HEK293 (cell line): ENCODE data around the gene SS18.
A peak's percentile ranks its signal among the peaks of the same experiment; 100 is the strongest.

Experiments
- CTCF ChIA-PET: fragments of 350-600 bp; formaldehyde crosslinking; extraction: SDS; loops from one replicate; lab custom pipeline; 2021; ENCODE audit warnings: antibody characterized with exemption; lab: Yijun Ruan, JAX
- POLR2A ChIA-PET: fragments of 300-600 bp; formaldehyde crosslinking; extraction: SDS; loops from one replicate; lab custom pipeline; 2020; ENCODE audit warnings: antibody characterized with exemption, inconsistent platforms; lab: Yijun Ruan, JAX
- H3K27ac ChIP-seq: fragments of 200-500 bp; sonication (Bioruptor generic); 2 replicates; pipeline ENCODE4 v1.5.1; 2014; ENCODE audit warnings: low read depth, low read length, control low read depth, inconsistent platforms; ENCODE audit errors: extremely low read depth
- H3K36me3 ChIP-seq, 2 experiments: fragments of 200-500 bp in 1 of 2; sonication (Bioruptor generic) in 1 of 2; 1 replicate in 1 of 2; 2 replicates in 1 of 2; pipeline ENCODE4 v1.5.1; 2014 to 2017; ENCODE audit warnings: inconsistent platforms in 2 of 2, low read length in 2 of 2; ENCODE audit not compliant: control insufficient read depth in 2 of 2, insufficient read depth in 1 of 2
- H3K4me1 ChIP-seq: fragments of 200-500 bp; sonication (Bioruptor generic); 2 replicates; pipeline ENCODE4 v1.5.1; 2014; ENCODE audit warnings: mild to moderate bottlenecking, low read length, inconsistent platforms; ENCODE audit not compliant: control insufficient read depth, insufficient read depth
- H3K4me3 ChIP-seq: 2 replicates; pipeline ENCODE4 v1.5.1; 2011; ENCODE audit warnings: low read depth, mild to moderate bottlenecking, control low read depth, low read length, moderate library complexity
- H3K9me3 ChIP-seq: fragments of 200-500 bp; sonication (Bioruptor generic); 2 replicates; pipeline ENCODE4 v1.5.1; 2014; ENCODE audit warnings: low read depth, low read length, inconsistent platforms; ENCODE audit not compliant: control insufficient read depth, insufficient read depth
- EGR2 ChIP-seq: fragments of 450-650 bp; formaldehyde crosslinking; IDR thresholded peaks from 2 replicates; pipeline ENCODE4 v1.5.1; 2016; ENCODE audit warnings: low read depth, missing biosample characterization, missing genetic modification characterization
- IKZF3 ChIP-seq: fragments of 450-650 bp; IDR thresholded peaks from 2 replicates; pipeline ENCODE4 v1.5.0; 2018; ENCODE audit warnings: missing biosample characterization, mild to moderate bottlenecking, missing genetic modification characterization, moderate library complexity
- INSM2 ChIP-seq: fragments of 450-650 bp; formaldehyde crosslinking; IDR thresholded peaks from 2 replicates; pipeline ENCODE4 v1.5.1; 2016; ENCODE audit warnings: missing biosample characterization, missing genetic modification characterization
- KLF8 ChIP-seq: fragments of 450-650 bp; formaldehyde crosslinking; IDR thresholded peaks from 2 replicates; pipeline ENCODE4 v1.5.1; 2016; ENCODE audit warnings: missing biosample characterization, missing genetic modification characterization
- MYNN ChIP-seq: fragments of 450-650 bp; formaldehyde crosslinking; IDR thresholded peaks from 2 replicates; pipeline ENCODE4 v1.5.1; 2016; ENCODE audit warnings: missing biosample characterization, missing genetic modification characterization, borderline replicate concordance
- MZF1 ChIP-seq: fragments of 450-650 bp; formaldehyde crosslinking; IDR thresholded peaks from 2 replicates; pipeline ENCODE4 v1.5.1; 2017; ENCODE audit warnings: missing biosample characterization, missing genetic modification characterization, borderline replicate concordance
- RBAK ChIP-seq: fragments of 450-650 bp; formaldehyde crosslinking; IDR thresholded peaks from 2 replicates; pipeline ENCODE4 v1.5.1; 2016; ENCODE audit warnings: missing biosample characterization, missing genetic modification characterization
- SP7 ChIP-seq: fragments of 450-650 bp; formaldehyde crosslinking; IDR thresholded peaks from 2 replicates; pipeline ENCODE4 v1.5.1; 2016; ENCODE audit warnings: missing biosample characterization, missing genetic modification characterization
- ZBTB10 ChIP-seq: fragments of 450-650 bp; formaldehyde crosslinking; IDR thresholded peaks from 2 replicates; pipeline ENCODE4 v1.5.1; 2016; ENCODE audit warnings: missing biosample characterization, missing genetic modification characterization
- ZBTB17 ChIP-seq: fragments of 450-650 bp; formaldehyde crosslinking; IDR thresholded peaks from 2 replicates; pipeline ENCODE4 v1.5.1; 2016; ENCODE audit warnings: missing biosample characterization, missing genetic modification characterization
- ZBTB26 ChIP-seq: fragments of 450-650 bp; formaldehyde crosslinking; optimal IDR thresholded peaks from 2 replicates; pipeline ENCODE3; 2016; ENCODE audit warnings: missing biosample characterization, mild to moderate bottlenecking, missing genetic modification characterization
- ZEB2 ChIP-seq: fragments of 450-650 bp; formaldehyde crosslinking; IDR thresholded peaks from 2 replicates; pipeline ENCODE4 v1.5.1; 2016; ENCODE audit warnings: missing biosample characterization, missing genetic modification characterization
- ZIC2 ChIP-seq: fragments of 450-650 bp; formaldehyde crosslinking; IDR thresholded peaks from 2 replicates; pipeline ENCODE4 v1.5.1; 2016; ENCODE audit warnings: missing biosample characterization, missing genetic modification characterization
- ZNF24 ChIP-seq: fragments of 450-650 bp; formaldehyde crosslinking; IDR thresholded peaks from 2 replicates; pipeline ENCODE4 v1.5.1; 2016; ENCODE audit warnings: missing biosample characterization, missing genetic modification characterization
- ZNF341 ChIP-seq: fragments of 450-650 bp; formaldehyde crosslinking; IDR thresholded peaks from 2 replicates; pipeline ENCODE4; 2016; ENCODE audit warnings: low read depth, missing biosample characterization, missing genetic modification characterization
- ZNF423 ChIP-seq: fragments of 450-650 bp; formaldehyde crosslinking; IDR thresholded peaks from 2 replicates; pipeline ENCODE4 v1.5.1; 2016; ENCODE audit warnings: missing biosample characterization, missing genetic modification characterization
- ZNF580 ChIP-seq: fragments of 450-650 bp; formaldehyde crosslinking; IDR thresholded peaks from 2 replicates; pipeline ENCODE4 v1.5.1; 2016; ENCODE audit warnings: missing biosample characterization, missing genetic modification characterization
- ZNF610 ChIP-seq: fragments of 450-650 bp; formaldehyde crosslinking; IDR thresholded peaks from 2 replicates; pipeline ENCODE4 v1.5.1; 2016; ENCODE audit warnings: missing biosample characterization, missing genetic modification characterization, borderline replicate concordance
- ZNF629 ChIP-seq: fragments of 450-650 bp; formaldehyde crosslinking; IDR thresholded peaks from 2 replicates; pipeline ENCODE4 v1.5.1; 2017; ENCODE audit warnings: missing biosample characterization, missing genetic modification characterization
- ZNF654 ChIP-seq: fragments of 450-650 bp; formaldehyde crosslinking; IDR thresholded peaks from 2 replicates; pipeline ENCODE4 v1.5.1; 2016; ENCODE audit warnings: low read depth, missing biosample characterization, missing genetic modification characterization
- ZNF76 ChIP-seq: fragments of 450-650 bp; formaldehyde crosslinking; IDR thresholded peaks from 2 replicates; pipeline ENCODE4; 2016; ENCODE audit warnings: low read depth, missing biosample characterization, missing genetic modification characterization, borderline replicate concordance
- ZNF792 ChIP-seq: fragments of 450-650 bp; formaldehyde crosslinking; IDR thresholded peaks from 2 replicates; pipeline ENCODE4 v1.5.1; 2016; ENCODE audit warnings: missing biosample characterization, missing genetic modification characterization
- ZSCAN30 ChIP-seq: fragments of 450-650 bp; IDR thresholded peaks from 2 replicates; pipeline ENCODE4 v1.5.1; 2018; ENCODE audit warnings: missing biosample characterization, mild to moderate bottlenecking, missing genetic modification characterization, moderate library complexity
- ZXDB ChIP-seq: fragments of 450-650 bp; formaldehyde crosslinking; IDR thresholded peaks from 2 replicates; pipeline ENCODE4 v1.5.1; 2016; ENCODE audit warnings: missing biosample characterization, missing genetic modification characterization
- TF ChIP-seq, protein P1 (sequence below): fragments of 450-650 bp; formaldehyde crosslinking; IDR thresholded peaks from 2 replicates; pipeline ENCODE4 v1.5.1; 2016; ENCODE audit warnings: missing biosample characterization, missing genetic modification characterization
- TF ChIP-seq, protein P2 (sequence below): fragments of 450-650 bp; formaldehyde crosslinking; IDR thresholded peaks from 2 replicates; pipeline ENCODE4 v1.5.1; 2016; ENCODE audit warnings: missing biosample characterization, missing genetic modification characterization

SS18 gene

GRCh38 chr18:26090130-26091046 is at the start of gene SS18:
TSS of gene SS18 (minus strand) at chr18:26090613. CDS start at chr18:26090569, 44 bp downstream.
- POLR2A ChIA-PET, result interaction anchor here (1.6 kb wide), 1 partner anchor 15 kb away, joined by 4 read pairs; no protein-coding TSS in a partner anchor
- no peak for TF ChIP-seq RBAK
- TF ChIP-seq, protein P1, sequence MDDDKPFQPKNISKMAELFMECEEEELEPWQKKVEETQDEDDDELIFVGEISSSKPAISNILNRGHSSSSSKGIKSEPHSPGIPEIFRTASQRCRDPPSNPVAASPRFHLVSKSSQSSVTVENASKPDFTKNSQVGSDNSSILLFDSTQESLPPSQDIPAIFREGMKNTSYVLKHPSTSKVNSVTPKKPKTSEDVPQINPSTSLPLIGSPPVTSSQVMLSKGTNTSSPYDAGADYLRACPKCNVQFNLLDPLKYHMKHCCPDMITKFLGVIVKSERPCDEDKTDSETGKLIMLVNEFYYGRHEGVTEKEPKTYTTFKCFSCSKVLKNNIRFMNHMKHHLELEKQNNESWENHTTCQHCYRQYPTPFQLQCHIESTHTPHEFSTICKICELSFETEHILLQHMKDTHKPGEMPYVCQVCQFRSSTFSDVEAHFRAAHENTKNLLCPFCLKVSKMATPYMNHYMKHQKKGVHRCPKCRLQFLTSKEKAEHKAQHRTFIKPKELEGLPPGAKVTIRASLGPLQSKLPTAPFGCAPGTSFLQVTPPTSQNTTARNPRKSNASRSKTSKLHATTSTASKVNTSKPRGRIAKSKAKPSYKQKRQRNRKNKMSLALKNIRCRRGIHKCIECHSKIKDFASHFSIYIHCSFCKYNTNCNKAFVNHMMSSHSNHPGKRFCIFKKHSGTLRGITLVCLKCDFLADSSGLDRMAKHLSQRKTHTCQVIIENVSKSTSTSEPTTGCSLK (tag by site-specific recombination), result no peak
- TF ChIP-seq MZF1 (tag by site-specific recombination), result no peak
- 0 out of 2 replicates have a peak, but pooled peaks have one; percentile 35 for TF ChIP-seq INSM2 (tag by site-specific recombination)
- TF ChIP-seq ZNF423 (tag by site-specific recombination), result no peak
- peak; percentile 61; the same call in 1 of the 2 replicates for TF ChIP-seq KLF8
- peak; percentile 64; the same call in 1 of the 2 replicates for TF ChIP-seq ZBTB17 (tag by site-specific recombination)
- peak; percentile 71 for TF ChIP-seq ZIC2 (tag by site-specific recombination)
- 0 out of 2 replicates have a peak, but pooled peaks have one; percentile 30 for TF ChIP-seq ZNF629 (tag by site-specific recombination)
- TF ChIP-seq, protein P2, sequence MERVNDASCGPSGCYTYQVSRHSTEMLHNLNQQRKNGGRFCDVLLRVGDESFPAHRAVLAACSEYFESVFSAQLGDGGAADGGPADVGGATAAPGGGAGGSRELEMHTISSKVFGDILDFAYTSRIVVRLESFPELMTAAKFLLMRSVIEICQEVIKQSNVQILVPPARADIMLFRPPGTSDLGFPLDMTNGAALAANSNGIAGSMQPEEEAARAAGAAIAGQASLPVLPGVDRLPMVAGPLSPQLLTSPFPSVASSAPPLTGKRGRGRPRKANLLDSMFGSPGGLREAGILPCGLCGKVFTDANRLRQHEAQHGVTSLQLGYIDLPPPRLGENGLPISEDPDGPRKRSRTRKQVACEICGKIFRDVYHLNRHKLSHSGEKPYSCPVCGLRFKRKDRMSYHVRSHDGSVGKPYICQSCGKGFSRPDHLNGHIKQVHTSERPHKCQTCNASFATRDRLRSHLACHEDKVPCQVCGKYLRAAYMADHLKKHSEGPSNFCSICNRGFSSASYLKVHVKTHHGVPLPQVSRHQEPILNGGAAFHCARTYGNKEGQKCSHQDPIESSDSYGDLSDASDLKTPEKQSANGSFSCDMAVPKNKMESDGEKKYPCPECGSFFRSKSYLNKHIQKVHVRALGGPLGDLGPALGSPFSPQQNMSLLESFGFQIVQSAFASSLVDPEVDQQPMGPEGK, result peak; percentile 66; the same call in 1 of the 2 replicates
- TF ChIP-seq ZNF792 (tag by site-specific recombination), result no peak
- TF ChIP-seq EGR2, result peak; percentile 68
- peak; percentile 67 for TF ChIP-seq ZNF341 (tag by site-specific recombination)
- TF ChIP-seq ZBTB26, result peak; percentile 65
- 0 out of 2 replicates have a peak, but pooled peaks have one; percentile 25 for TF ChIP-seq ZNF24 (tag by site-specific recombination)
- TF ChIP-seq ZNF76 (tag by site-specific recombination), result peak; percentile 64; the same call in 1 of the 2 replicates
- TF ChIP-seq ZEB2 (tag by site-specific recombination), result peak; percentile 64; the same call in 1 of the 2 replicates
- TF ChIP-seq ZBTB10 (tag by site-specific recombination), result no peak
- TF ChIP-seq SP7, result peak; percentile 75
- no peak for TF ChIP-seq MYNN
- peak; percentile 79 for TF ChIP-seq ZXDB (tag by site-specific recombination)
- peak; percentile 94 for TF ChIP-seq IKZF3 (tag by site-specific recombination)
- peak; percentile 54 for TF ChIP-seq ZNF580 (tag by site-specific recombination)
- no peak for TF ChIP-seq ZNF654
- peak; percentile 49; the same call in 1 of the 2 replicates for TF ChIP-seq ZSCAN30 (tag by site-specific recombination)
- peak; percentile 60; the same call in 1 of the 2 replicates for TF ChIP-seq ZNF610

More at GRCh38 chr18:26090130-26091046, at the start of gene SS18:
- Histone ChIP-seq H3K27ac (peak within 1 kb of the TSS; percentile 88), H3K4me3 (peak within 1 kb of the TSS; percentile 81), H3K4me1 (peaks cover 9% of the 10 kb centered on the region; the same call in 1 of the 2 replicates), H3K9me3 (no peaks in the 10 kb centered on the region), H3K36me3 (peaks cover 13 to 17% of the 10 kb centered on the region in 2 experiments; a peak in 2 of 3 replicates)
- CTCF ChIA-PET, result interaction anchor here (0.6 kb wide), 1 partner anchor 662 kb away, joined by 4 read pairs; no protein-coding TSS in a partner anchor
